Measurements from ENCODE around the gene ANKRA2.

DNA sequence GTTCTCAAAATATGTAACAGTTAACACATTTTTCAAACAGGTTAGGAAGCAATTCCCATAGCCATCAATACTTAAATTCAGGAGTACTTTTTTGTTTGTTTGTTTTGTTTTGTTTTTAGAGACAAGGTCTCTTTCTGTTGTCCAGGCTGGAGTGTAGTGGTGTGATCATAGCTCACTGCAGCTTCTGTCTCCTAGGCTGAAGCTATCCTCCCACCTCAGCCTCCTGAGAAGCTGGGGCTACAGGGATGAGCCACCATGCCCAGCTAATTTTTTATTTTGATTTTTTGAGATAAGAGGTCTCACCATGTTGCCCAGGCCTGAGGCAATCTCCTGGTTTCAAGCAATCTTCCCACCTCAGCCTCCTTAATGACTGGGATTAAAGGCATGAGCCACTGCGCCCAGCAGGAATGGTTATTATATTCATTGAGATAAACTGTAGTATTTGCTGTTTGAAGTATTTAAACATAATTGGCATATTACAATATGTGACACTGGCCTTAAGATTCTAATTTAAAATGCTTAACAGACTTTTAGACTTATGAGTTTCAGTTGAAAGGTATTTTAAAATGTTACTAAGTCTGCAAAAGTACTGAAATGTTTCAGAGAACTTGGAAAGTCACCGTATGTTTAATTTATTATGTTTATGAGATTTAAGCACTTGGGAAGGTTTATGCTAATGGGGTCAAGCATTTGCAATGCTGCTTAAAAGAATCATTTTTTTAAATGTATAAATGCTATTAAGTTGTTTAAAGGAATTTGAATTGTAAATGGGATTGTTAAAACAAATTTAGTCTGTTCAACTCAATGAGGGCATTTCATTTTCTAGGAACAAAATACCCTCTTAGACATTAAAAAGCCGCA, 17.1 kb upstream of the ANKRA2 start:
- TF ChIP-seq, protein P1, sequence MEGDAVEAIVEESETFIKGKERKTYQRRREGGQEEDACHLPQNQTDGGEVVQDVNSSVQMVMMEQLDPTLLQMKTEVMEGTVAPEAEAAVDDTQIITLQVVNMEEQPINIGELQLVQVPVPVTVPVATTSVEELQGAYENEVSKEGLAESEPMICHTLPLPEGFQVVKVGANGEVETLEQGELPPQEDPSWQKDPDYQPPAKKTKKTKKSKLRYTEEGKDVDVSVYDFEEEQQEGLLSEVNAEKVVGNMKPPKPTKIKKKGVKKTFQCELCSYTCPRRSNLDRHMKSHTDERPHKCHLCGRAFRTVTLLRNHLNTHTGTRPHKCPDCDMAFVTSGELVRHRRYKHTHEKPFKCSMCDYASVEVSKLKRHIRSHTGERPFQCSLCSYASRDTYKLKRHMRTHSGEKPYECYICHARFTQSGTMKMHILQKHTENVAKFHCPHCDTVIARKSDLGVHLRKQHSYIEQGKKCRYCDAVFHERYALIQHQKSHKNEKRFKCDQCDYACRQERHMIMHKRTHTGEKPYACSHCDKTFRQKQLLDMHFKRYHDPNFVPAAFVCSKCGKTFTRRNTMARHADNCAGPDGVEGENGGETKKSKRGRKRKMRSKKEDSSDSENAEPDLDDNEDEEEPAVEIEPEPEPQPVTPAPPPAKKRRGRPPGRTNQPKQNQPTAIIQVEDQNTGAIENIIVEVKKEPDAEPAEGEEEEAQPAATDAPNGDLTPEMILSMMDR (conservative IDR thresholded peaks at IDR 0.05 in 1 of 2, IDR thresholded peaks at IDR 0.05 in 1 of 2; ENCODE audit: extremely low read depth in 1 of 2, insufficient read depth in 1 of 2, low read depth in 1 of 2, low read length in 2 of 2) = no peak
- no peak for TF ChIP-seq EZH2 (IDR thresholded peaks at IDR 0.05; ENCODE audit: borderline replicate concordance, low read length)
